Inflammatory macrophage treated with lipopolysaccharide for 1 hour (primary cell): ENCODE results near the gene HNRNPAB.
A peak's percentile ranks its signal among the peaks of the same experiment; 100 is the strongest.

Experiments used
- DNase-seq, 2 donors: peaks; one replicate each; pipeline ENCODE4 v3.0.0-alpha.2; 2020 to 2022

The HNRNPAB gene

GRCh38 chr5:178204182-178204934, at the start of gene HNRNPAB:
HNRNPAB (plus strand) TSS chr5:178204533; CDS start chr5:178204838, 305 bp downstream.
- peak; percentile 91 to 99 for DNase-seq

- DNase-seq: no peak
Measured at GRCh38 chr5:178155065-178155464, 49.3 kb upstream of the HNRNPAB start.

GRCh38 chr5:178160176-178160575, 44.2 kb upstream of the HNRNPAB start:
- DNase-seq: no peak

- no peak for DNase-seq
Measured at GRCh38 chr5:178162481-178162880, 41.9 kb upstream of the HNRNPAB start.

GRCh38 chr5:178163772-178164735, 40.3 kb upstream of the HNRNPAB start:
- peak; percentile 68 to 97 for DNase-seq

GRCh38 chr5:178165581-178165980, 38.8 kb upstream of the HNRNPAB start:
- DNase-seq: no peak

- no peak for DNase-seq
Measured at GRCh38 chr5:178170455-178170854, 33.9 kb upstream of the HNRNPAB start.

GRCh38 chr5:178174456-178174855, 29.9 kb upstream of the HNRNPAB start:
- DNase-seq: no peak

- DNase-seq: no peak
Measured at GRCh38 chr5:178176791-178177190, 27.5 kb upstream of the HNRNPAB start.

- no peak for DNase-seq
Measured at GRCh38 chr5:178177569-178177968, 26.8 kb upstream of the HNRNPAB start.

- no peak for DNase-seq
Measured at GRCh38 chr5:178180141-178180863, 24.0 kb upstream of the HNRNPAB start.

- DNase-seq: peak; percentile 19 to 22
Measured at GRCh38 chr5:178182158-178182876, 22.0 kb upstream of the HNRNPAB start.

- peak in 1 of 2 donors; percentile 44 for DNase-seq
Measured at GRCh38 chr5:178186427-178186826, 17.9 kb upstream of the HNRNPAB start.

- DNase-seq: no peak
Measured at GRCh38 chr5:178187014-178187413, 17.3 kb upstream of the HNRNPAB start, which contains the start of gene GMCL2. GMCL2 (minus strand) TSS chr5:178187371; CDS start chr5:178187299, 72 bp downstream.

GRCh38 chr5:178189433-178189832, 14.9 kb upstream of the HNRNPAB start:
- DNase-seq: no peak

- no peak for DNase-seq
Measured at GRCh38 chr5:178191661-178192060, 12.7 kb upstream of the HNRNPAB start.

GRCh38 chr5:178192244-178192643, 12.1 kb upstream of the HNRNPAB start:
- no peak for DNase-seq

- DNase-seq: no peak
Measured at GRCh38 chr5:178192787-178193186, 11.5 kb upstream of the HNRNPAB start.

GRCh38 chr5:178193251-178193809, 11.0 kb upstream of the HNRNPAB start:
- no peak for DNase-seq

- DNase-seq: peak in 1 of 2 donors; percentile 25
Measured at GRCh38 chr5:178194026-178194425, 10.3 kb upstream of the HNRNPAB start.

- DNase-seq: no peak
Measured at GRCh38 chr5:178196281-178196812, 8.0 kb upstream of the HNRNPAB start.

GRCh38 chr5:178196986-178197385, 7.3 kb upstream of the HNRNPAB start:
- DNase-seq: no peak
